DMS 273 (cell line): ENCODE measurements around the gene SLC29A1.

ENCODE experiments used
- DNase-seq: peaks from one replicate; lab custom pipeline; 2025; ENCODE audit not compliant: unreplicated experiment; lab: John Stamatoyannopoulos, UW

Gene SLC29A1

GRCh38 chr6:44278774-44279697 lies 55.6 kb downstream of the SLC29A1 start:
- no peak for DNase-seq
